ENCODE measurements around the gene NEURL1. TPM values are rescaled to one million over a fixed set of nuclear protein-coding genes. Genes with fewer than 3 reads are reported as not detected.

Gene NEURL1
- total and polyA plus RNA-seq, 10 of the 15 experiments (the other 5 are each of a cell fraction or from before 2014, with no cell fraction given): 0.02 to 0.05 (median 0.05) TPM; not detected in 6

DNA sequence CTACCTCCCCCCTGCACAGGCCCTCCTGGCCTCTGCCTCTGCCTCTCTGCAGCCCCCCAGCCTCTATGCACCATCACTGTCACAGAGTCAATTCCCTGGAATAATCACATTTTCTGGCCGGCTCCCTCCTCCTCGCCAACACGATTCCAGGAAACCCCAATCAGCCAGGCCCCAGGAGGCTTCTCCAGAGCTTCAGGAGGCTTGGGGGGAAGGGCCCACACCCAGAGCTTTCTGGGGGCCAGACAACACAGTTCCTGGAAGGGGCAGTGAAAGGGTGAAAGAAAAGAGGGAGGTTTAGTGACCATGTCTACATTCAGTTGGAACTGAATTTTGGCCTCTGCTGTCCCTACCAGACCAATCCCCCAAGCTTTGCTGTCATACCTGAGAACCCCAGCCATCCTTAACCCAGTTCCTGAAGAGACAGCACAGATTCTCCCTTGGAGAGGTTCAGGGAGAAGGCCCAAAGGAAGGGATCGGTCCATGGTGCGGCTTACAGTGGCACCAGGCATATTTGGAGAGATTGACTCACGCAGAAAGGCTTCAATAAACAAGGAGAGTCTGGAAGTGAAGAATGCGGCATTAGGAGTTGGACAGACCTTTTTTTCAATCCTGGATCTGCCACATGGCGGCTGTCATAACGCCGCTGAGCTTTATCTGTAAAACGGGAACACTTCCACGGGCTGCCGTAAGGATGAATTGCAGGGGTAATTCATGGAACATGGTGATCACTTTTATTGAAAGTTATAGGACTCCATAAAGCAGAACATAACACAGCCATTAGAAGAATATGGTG lies 89.0 kb downstream of the NEURL1 start (continued):
- TF ChIP-seq, protein P1, sequence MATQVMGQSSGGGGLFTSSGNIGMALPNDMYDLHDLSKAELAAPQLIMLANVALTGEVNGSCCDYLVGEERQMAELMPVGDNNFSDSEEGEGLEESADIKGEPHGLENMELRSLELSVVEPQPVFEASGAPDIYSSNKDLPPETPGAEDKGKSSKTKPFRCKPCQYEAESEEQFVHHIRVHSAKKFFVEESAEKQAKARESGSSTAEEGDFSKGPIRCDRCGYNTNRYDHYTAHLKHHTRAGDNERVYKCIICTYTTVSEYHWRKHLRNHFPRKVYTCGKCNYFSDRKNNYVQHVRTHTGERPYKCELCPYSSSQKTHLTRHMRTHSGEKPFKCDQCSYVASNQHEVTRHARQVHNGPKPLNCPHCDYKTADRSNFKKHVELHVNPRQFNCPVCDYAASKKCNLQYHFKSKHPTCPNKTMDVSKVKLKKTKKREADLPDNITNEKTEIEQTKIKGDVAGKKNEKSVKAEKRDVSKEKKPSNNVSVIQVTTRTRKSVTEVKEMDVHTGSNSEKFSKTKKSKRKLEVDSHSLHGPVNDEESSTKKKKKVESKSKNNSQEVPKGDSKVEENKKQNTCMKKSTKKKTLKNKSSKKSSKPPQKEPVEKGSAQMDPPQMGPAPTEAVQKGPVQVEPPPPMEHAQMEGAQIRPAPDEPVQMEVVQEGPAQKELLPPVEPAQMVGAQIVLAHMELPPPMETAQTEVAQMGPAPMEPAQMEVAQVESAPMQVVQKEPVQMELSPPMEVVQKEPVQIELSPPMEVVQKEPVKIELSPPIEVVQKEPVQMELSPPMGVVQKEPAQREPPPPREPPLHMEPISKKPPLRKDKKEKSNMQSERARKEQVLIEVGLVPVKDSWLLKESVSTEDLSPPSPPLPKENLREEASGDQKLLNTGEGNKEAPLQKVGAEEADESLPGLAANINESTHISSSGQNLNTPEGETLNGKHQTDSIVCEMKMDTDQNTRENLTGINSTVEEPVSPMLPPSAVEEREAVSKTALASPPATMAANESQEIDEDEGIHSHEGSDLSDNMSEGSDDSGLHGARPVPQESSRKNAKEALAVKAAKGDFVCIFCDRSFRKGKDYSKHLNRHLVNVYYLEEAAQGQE (IDR thresholded peaks at IDR 0.05; ENCODE audit: low read depth, low read length): no peak
- TF ChIP-seq RAD21 (IDR thresholded peaks at IDR 0.05; ENCODE audit: insufficient read depth, low read depth, low read length) (no peak), GATAD2B (conservative IDR thresholded peaks at IDR 0.05; ENCODE audit: low read depth) (no peak), CBFB (IDR thresholded peaks at IDR 0.05; ENCODE audit: low read depth) (no peak), RAD51 (IDR thresholded peaks at IDR 0.05) (no peak), ATF2 (IDR thresholded peaks at IDR 0.05; ENCODE audit: low read length) (no peak), NFIC (IDR thresholded peaks at IDR 0.05; ENCODE audit: low read depth, low read length) (no peak), BCLAF1 (IDR thresholded peaks at IDR 0.05) (no peak), MLLT1 (IDR thresholded peaks at IDR 0.05) (no peak), SUZ12 (IDR thresholded peaks at IDR 0.05; ENCODE audit: unreplicated experiment) (no peak), POU2F2 (IDR thresholded peaks at IDR 0.05; ENCODE audit: borderline replicate concordance, low read depth, low read length) (no peak)

Data from GM12878 (cell line).